Activated CD8-positive, alpha-beta T cell treated with anti-CD3 and anti-CD28 coated beads for 36 hours (primary cell): ENCODE data around the gene LAMA4. TPM values are rescaled to one million over a fixed set of nuclear protein-coding genes. Genes with fewer than 3 reads are reported as not detected.

Experiments used
- ATAC-seq: fragments of 200-7000 bp; cut with Tn5 transposase; one replicate; pipeline ENCODE4 v1.10.0; 2021; ENCODE audit warnings: mild to moderate bottlenecking, moderate library complexity
- CTCF ChIA-PET: fragments of 350-600 bp; sonication (Branson Sonifier 250); formaldehyde crosslinking; loops from one replicate; lab custom pipeline; 2021; ENCODE audit warnings: antibody characterized with exemption; lab: Charles Lee
- POLR2A ChIA-PET: fragments of 350-600 bp; sonication (Branson Sonifier 250); formaldehyde crosslinking; loops from one replicate; lab custom pipeline; 2021; ENCODE audit warnings: antibody characterized with exemption; lab: Charles Lee
- DNase-seq: peaks from one replicate; pipeline ENCODE4 v3.0.0-alpha.2; 2020
- H3K27ac Mint-ChIP-seq: one replicate; pipeline ENCODE4 v1.8.0; 2021; ENCODE audit warnings: mild to moderate bottlenecking, mixed read lengths
- H3K27me3 Mint-ChIP-seq: one replicate; pipeline ENCODE4 v1.8.0; 2021; ENCODE audit warnings: mixed read lengths
- H3K36me3 Mint-ChIP-seq: one replicate; pipeline ENCODE4 v1.8.0; 2021; ENCODE audit warnings: low read depth, mixed read lengths
- H3K4me1 Mint-ChIP-seq: one replicate; pipeline ENCODE4 v1.8.0; 2021; ENCODE audit warnings: low read depth, mixed read lengths
- H3K4me3 Mint-ChIP-seq: one replicate; pipeline ENCODE4 v1.8.0; 2021; ENCODE audit warnings: mild to moderate bottlenecking, moderate library complexity, mixed read lengths
- H3K9me3 Mint-ChIP-seq: one replicate; pipeline ENCODE4 v1.8.0; 2021; ENCODE audit warnings: mixed read lengths
- CTCF ChIP-seq: fragments of 200-600 bp; IDR thresholded peaks from one replicate; pipeline ENCODE4 v1.8.0; 2022; ENCODE audit warnings: antibody characterized with exemption, mild to moderate bottlenecking
- intact Hi-C: fragments of 100-400 bp; cut with micrococcal nuclease; formaldehyde crosslinking; loops from one replicate; pipeline ENCODE4 v1.10.0; 2022
- total RNA-seq, 2 experiments: library from RNA; stranded (reverse); gene quantifications; one replicate each; pipeline ENCODE4 v1.2.3, GENCODE V29; 2021

The LAMA4 gene
- total RNA-seq, 2 experiments from 2014 or later = not detected

- no peak for TF ChIP-seq CTCF
- DNase-seq (peak; percentile 7), ATAC-seq (peak; percentile 37)
- Mint-ChIP-seq H3K27me3 (peaks cover 41% of the 10 kb centered on the region), H3K27ac (no peak overlapping the region), H3K4me3 (peak overlapping the region; percentile 67), H3K9me3 (no peaks in the 10 kb centered on the region), H3K4me1 (peaks cover 12% of the 10 kb centered on the region), H3K36me3 (no peaks in the 10 kb centered on the region)
- intact Hi-C loops = no loop called here
- CTCF ChIA-PET = interaction anchor here (1.0 to 1.9 kb wide), 3 partner anchors 11 to 73 kb away, joined by 3 to 4 read pairs (median 4); no protein-coding TSS in a partner anchor
- POLR2A ChIA-PET = interaction anchor here (1.2 kb wide), 1 partner anchor 26 kb away, joined by 3 read pairs; no protein-coding TSS in a partner anchor
Observed at GRCh38 chr6:112253498-112253840, 898 bp downstream of the LAMA4 start.

GRCh38 chr6:112252571-112253497 is 1.5 kb downstream of the LAMA4 start:
- no peak for TF ChIP-seq CTCF
- ChIA-PET CTCF (interaction anchor here (1.9 kb wide), 1 partner anchor 42 kb away, joined by 4 read pairs; no protein-coding TSS in a partner anchor), POLR2A (interaction anchor here (1.2 kb wide), 1 partner anchor 27 kb away, joined by 3 read pairs; no protein-coding TSS in a partner anchor)
- no peaks in the 10 kb centered on the region for H3K9me3 Mint-ChIP-seq
- peaks cover 42% of the 10 kb centered on the region for H3K27me3 Mint-ChIP-seq
- no peak for DNase-seq
- intact Hi-C loops = no loop called here
- H3K4me3 Mint-ChIP-seq = peak overlapping the region; percentile 67
- H3K27ac Mint-ChIP-seq = no peak overlapping the region
- peaks cover 12% of the 10 kb centered on the region for H3K4me1 Mint-ChIP-seq
- no peak for ATAC-seq
- no peaks in the 10 kb centered on the region for H3K36me3 Mint-ChIP-seq

GRCh38 chr6:112251171-112251875 is 3.0 kb downstream of the LAMA4 start:
- H3K27ac Mint-ChIP-seq = no peak overlapping the region
- H3K36me3 Mint-ChIP-seq = no peaks in the 10 kb centered on the region
- no peak for DNase-seq
- no peaks in the 10 kb centered on the region for H3K9me3 Mint-ChIP-seq
- POLR2A ChIA-PET = interaction anchor here (0.6 kb wide), 1 partner anchor 89 kb away, joined by 4 read pairs; no protein-coding TSS in a partner anchor
- no peak for TF ChIP-seq CTCF
- peaks cover 38% of the 10 kb centered on the region for H3K27me3 Mint-ChIP-seq
- CTCF ChIA-PET = no interaction called here
- H3K4me1 Mint-ChIP-seq = peaks cover 12% of the 10 kb centered on the region
- intact Hi-C loops = no loop called here
- no peak for ATAC-seq
- no peak overlapping the region for H3K4me3 Mint-ChIP-seq

GRCh38 chr6:112249489-112249888 is 4.9 kb downstream of the LAMA4 start:
- POLR2A ChIA-PET = no interaction called here
- no peak overlapping the region for H3K4me3 Mint-ChIP-seq
- intact Hi-C loops = no loop called here
- CTCF ChIA-PET = no interaction called here
- peaks cover 12% of the 10 kb centered on the region for H3K4me1 Mint-ChIP-seq
- ATAC-seq (no peak), DNase-seq (no peak)
- H3K36me3 Mint-ChIP-seq = no peaks in the 10 kb centered on the region
- H3K9me3 Mint-ChIP-seq = no peaks in the 10 kb centered on the region
- peaks cover 27% of the 10 kb centered on the region for H3K27me3 Mint-ChIP-seq
- TF ChIP-seq CTCF = no peak
- H3K27ac Mint-ChIP-seq = no peak overlapping the region
